Stimulated activated CD8-positive, alpha-beta memory T cell treated with anti-CD3 and anti-CD28 coated beads, Interleukin-4, amount 100 ng/mL, for 24 hours (primary cell): ENCODE data around the gene SRCIN1.
"Not testable (repeated sequence)": the region's sequence is repeated elsewhere in the genome, so short reads cannot be mapped to it uniquely, and the experiment has no call there.

Experiments
- DNase-seq: peaks from one replicate; pipeline ENCODE4 v3.0.0-alpha.2; 2020; ENCODE audit warnings: low read depth

The SRCIN1 gene

DNA sequence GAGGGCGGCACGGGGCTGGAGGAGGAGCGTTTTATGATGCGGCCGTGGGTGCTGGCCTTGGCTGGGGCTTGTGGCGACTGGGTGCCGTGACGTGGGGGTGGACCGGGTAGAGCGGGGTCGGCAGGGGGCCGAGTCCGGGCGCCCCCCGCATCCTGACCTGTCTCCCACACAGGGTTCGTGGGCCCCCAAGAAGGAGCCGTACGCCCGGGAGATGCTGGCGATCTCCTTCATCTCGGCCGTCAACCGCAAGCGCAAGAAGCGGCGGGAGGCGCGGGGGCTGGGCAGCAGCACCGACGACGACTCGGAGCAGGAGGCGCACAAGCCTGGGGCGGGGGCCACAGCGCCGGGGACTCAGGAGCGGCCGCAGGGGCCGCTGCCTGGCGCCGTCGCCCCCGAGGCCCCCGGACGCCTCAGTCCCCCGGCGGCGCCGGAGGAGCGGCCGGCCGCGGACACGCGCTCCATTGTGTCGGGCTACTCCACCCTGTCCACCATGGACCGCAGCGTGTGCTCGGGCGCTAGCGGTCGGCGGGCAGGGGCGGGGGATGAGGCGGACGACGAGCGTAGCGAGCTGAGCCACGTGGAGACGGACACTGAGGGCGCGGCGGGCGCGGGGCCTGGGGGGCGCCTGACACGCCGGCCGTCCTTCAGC is 95.9 kb downstream of the SRCIN1 start:
- no peak for DNase-seq

DNA sequence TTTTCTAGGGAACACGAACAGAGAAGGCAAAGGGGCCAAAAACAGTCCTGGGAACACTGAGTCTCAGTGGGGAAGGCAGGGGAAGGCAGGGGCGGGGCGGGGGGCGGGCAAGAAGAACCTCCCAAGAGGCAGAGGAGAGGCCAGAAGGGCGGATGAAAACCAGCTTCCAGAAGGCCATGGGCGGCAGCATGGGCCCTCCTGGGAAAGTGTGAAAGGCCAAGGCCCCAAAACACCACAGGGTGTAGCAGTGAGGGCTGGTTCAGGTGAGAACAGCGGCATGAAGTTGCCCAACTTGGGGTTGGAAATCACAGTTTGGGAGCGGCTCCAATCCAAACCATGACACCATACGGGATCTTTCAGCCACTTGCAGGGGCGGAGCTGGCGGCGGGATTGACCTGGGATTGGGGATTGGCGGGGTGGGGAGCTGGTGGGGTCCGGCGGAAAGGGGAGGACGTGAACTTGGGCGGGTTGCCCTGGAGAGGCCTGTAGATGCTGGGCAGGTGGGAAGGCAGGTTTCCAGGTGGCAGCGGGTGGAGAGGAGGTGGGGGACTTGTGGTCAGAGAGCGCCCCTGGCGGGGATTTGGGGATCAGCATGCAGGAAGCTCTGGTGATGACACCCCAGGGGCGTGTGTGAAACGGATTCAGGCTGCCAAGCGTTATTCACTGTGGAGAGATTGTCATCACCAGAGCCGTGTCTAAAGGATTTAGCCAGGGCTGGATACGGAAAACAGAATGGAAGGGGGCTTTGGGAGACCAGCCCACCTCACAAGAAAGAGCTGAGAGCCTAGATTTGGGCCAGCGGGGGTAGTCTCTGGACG is 96.6 kb downstream of the SRCIN1 start:
- DNase-seq, result peak; percentile 65

DNA sequence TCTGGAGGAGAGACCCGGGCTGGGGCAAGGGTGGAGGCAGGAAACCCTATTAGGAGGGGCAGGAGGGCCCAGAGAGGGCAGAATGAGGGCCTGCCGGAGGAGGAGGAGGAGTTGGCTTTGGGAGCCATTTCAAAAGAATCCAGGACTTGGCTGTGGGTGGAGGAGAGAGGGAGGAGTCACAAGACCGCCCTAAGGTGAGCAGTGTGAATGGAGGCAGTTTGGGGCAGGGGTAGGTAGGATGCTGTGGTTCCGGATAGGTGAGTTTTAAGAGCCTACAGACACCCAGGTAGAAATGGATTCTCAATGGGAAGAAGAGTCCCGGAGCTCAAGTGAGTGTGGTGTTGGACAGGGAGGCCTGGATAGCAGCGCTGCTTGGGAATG is 97.2 kb downstream of the SRCIN1 start:
- no peak for DNase-seq

DNA sequence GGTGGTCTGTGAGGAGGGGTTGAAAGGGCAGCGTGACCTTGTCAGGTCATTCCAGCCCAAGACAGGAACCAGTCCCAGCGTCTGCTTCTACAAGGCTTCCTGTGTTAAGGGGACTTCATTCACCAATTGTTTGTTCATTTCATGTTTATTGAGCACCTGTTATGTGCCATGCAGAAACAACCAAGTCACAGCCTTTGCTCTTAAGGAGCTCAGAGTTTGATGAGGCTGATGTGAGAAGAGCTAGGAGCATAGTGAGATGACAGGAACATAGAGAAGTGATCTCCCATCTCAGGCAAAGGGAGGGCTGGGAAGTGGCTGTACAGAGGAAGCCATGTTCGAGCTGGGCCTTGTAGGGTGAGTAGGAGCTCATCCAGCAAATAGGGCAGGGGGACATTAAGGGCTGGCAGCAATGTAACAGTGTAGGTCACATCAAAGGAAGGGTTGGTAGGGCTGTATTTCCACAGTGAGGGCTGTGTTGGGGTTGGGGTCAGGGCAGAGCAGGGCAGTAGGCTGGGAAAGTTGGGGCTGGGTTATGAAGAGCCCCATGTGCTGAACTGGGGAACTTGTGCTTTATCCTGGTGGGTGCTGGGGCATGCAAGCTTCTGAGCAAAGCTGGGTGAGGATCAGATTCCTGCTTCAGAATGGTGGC is 97.7 kb downstream of the SRCIN1 start:
- no peak for DNase-seq

DNA sequence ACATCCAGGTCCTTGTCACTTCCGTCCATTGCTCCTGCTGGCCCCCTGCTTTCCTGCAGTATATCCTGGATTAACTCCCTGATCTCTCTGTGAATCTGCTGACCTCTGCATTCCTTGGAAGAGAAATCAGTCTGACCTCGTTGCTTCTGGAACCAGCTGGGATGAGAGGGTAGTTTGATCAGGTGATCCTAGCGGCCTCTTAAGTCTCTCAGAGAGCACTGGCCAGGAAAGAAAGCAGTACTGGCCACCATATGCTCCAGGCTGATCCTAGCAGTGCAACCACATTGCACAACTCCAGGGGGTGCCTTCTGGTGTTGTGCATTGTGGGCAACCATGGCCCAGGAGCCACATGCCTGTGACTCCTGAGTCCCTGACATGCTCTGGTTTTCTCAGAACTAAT is 98.3 kb downstream of the SRCIN1 start:
- no peak for DNase-seq

DNA sequence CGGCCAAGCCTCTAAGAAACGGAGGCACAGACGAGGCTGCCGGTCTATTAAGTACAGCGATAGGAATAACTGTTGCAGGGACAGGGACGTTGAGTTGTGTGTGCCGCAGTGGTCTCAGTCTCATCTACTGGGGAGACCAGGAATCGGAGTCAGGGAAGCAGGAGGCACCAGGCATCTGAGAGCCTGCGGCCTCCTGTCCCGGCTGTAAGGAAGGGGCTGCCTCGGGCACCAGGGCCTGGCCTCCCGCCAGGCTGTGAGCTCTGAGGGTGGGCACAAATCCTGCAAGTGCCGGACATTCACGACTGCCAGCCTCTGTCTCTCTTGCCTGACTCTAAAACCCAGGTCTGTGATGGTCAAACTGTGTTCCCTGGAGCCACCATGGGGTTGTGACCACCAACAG is 101.5 kb downstream of the SRCIN1 start:
- DNase-seq, result no peak

DNA sequence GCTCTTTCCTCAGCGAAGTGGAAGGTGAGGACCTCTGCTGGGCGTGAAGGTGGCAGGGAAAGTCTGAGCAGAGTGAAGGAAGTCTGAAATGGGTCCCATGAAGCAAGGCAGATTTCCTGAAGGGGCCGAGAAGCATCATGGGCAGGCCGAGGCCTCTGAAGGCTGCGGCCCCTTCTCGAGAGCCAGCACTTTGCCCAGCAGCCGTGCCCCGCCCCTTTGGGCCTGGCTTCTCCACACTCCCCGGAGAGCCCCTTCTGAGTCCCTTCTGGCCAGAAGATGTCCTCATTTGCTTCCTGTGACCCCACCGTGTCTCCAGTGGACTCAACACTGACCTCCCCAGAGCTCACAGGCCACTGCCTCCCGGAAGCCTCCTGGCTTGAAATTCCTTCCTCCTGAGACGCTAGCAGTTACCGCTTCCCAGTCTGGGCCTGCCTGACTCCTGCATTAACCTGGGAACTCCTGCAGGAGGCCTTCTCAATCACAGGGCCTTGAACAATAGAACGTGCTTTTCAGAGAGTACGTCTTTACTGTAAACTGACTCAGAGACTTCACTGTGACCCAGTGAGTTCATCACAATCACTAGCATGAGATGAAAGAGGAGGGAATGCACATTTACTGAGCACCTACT is 102.4 kb downstream of the SRCIN1 start:
- not testable (repeated sequence) for DNase-seq

DNA sequence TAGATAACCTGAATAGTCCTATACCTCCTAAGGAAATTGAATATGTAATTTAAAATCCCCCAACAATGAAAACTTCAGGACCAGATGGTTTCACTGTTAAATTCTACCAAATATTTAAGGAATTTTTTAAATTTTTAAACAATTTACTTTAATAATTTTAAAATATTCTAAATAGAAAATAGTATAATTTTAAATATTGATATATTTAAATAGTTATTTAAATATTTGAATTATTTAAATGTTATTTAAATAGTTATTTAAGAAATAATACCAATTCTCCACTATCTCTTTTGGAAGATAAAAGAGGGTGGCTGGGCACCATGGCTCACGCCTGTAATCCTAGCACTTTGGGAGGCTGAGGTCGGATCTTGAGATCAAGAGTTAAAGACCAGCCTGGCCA is 104.0 kb downstream of the SRCIN1 start:
- not testable (repeated sequence) for DNase-seq

DNA sequence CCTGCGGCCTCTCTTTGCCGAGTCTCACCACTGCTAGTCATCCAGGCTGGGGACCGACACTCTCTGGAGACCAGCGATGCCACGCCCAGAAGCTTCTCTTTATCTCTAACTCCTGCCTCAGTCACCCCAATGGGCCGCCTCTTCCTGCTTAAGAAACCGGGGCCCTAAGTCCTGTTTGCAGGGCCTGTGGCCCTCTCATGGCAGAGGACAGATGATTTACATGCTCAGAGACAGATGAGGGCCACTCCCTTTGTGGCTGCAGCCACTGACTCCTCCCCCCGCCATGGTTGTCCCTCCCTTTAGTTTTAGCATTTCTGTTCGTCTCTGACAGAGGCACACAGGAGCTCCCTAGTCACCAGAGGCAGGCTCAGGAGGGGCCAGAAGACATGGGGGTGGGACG is 106.5 kb downstream of the SRCIN1 start:
- DNase-seq, result not testable (repeated sequence)

DNA sequence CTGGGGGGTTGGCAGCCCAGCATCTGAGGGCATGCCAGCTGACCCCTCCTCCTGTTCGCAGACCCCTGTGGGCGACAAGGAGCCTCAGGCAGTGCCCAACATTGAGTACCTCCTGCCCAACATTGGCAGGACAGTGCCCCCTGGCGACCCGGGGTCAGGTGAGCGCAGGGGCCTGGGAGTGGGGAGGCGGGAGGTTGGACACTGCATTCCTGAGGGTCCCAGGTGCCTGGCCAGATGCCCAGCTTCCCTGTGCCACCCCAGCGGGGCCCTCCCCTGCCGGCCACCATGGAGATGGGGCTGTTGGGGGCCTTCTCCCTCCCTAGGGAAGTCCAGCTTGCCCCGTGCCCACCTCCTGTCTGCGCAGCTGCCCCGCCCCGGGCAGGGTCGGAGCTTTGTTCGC is 107.4 kb downstream of the SRCIN1 start:
- DNase-seq, result no peak

DNA sequence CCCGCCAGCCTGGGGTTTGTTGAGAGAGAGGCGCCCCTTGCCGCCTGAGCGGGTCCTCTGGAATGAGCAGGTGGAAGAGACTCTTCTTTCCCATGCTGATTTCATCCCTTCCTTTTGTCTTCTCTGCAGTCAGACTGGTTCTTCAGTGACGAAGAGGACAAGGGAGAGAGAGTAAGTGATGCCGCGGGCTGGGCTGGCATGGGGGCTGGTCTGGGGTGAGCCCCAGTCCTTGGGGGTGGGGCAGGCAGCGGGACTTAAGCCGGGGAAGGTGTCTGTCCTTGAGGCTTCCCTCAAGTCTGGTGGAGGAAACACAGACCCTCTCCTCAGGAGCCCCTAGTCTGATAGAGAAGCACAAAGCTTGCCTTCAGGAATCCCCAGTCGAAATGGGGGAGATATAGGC is 108.1 kb downstream of the SRCIN1 start:
- DNase-seq, result not testable (repeated sequence)

DNA sequence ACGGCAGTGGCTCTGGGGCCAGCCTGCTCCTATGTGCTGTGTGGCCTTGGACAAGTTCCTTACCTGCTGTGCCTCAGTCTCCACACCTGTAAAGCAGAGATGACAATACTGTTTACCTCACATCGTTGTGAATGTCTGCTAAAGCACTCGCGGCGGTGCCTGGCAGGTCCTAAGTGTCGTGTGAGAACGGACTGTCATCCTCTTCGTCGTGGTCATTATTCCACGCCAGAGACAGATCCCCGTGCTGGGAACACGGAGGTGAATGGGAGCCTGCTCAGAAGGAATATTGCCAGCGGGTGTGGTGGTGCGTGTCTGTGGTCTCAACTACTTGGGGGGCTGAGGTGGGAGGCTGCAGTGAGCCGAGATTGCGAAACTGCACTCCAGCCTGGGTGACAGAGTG is 111.6 kb downstream of the SRCIN1 start:
- DNase-seq, result not testable (repeated sequence)

DNA sequence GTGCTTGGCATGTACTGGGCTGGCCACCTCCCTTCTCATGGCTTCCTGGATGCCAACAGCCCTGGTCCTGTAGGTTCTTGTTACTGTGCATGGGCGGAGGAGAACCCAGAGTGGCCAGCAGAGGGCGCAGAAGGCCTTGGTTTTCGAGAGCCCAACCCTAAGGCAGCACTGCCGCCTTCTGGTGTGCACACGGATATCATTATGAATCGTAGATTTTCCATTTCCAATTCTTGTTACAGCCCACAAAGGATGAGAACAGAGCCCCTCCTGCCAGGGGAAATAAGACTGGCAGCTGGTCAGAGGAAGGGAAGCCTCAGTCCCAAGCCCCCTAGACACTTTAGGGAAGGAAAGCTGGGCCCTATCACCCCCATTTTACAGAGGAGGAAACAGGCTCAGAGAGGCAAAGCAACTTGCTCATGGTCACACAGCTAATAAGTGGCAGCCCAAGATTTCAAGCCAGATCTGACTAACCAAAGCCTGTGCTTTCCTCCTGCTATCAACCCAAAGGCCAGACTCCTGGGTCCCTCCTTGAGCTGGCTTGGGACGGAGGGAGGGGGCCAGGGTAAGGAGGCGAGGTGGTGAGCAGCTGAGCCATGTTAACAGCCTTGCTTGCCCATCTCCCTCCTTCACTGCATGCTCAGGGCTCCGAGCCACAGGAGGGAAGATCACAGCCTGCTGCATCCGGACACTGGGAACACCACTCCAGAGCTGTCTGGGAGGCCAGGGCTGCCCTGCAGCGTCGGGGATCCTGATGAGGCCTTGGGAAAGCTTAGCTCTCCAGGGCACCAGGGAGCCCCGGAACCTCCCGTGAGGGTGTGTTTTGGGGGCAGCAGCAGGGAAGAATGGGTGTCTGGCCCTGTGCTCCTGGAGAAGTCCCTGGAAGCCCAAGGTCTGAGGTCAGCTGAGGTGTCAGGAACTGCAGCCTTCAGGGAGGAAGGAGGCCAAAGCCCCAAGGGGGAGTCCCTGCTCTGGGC is 113.4 kb downstream of the SRCIN1 start:
- peak; percentile 88 for DNase-seq

DNA sequence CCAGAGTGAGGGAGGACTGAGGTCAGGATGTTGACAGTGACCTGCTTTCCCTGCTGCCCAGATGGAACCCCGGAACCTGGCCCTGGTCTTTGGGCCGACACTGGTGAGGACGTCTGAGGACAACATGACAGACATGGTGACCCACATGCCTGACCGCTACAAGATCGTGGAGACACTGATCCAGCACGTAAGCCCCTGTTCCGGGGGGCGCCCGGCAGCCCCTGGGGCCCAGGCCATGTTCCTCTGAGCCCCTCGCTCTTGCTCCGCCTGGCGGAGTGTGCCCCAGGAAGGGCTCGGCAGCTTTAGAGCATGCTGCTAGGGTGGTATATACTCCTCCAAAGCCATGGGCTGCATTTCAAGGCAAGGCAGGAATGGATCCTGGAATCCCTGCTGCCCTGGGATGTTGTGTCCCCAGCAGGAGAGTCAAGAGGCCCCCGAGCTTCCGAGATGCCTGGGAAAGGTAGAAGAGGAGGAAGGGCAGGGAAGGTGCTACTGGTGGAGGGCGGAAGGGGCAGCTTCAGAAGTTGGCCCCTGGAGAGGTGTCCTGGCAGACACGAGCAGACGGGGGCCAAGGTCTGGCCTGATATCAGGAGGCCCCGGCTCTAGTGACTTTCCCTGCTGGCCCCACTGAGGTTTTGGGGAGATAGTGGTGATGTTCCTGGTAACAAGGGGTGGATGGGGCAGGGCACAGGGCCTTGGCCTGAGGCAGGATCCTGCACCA is 114.2 kb downstream of the SRCIN1 start:
- DNase-seq, result not testable (repeated sequence)

DNA sequence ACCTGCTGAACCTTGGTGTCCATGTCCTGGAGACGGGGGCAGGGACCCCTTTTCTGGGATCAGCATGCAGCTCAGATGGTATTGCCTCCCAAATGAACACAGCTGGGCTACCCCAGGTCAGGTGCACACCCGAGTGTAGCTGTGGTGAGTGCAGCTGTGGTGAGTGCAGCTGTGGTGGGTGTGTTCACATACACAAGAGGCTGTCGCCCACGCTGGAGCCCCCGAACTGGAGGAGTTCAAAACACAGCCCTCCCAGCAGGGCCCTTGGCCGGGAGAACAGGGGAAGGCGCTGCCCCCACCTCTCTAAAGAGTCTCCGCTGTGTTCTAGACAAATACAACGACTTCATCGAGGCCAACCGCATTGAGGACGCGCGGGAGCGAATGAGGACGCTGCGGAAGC is 116.0 kb downstream of the SRCIN1 start:
- not testable (repeated sequence) for DNase-seq

DNA sequence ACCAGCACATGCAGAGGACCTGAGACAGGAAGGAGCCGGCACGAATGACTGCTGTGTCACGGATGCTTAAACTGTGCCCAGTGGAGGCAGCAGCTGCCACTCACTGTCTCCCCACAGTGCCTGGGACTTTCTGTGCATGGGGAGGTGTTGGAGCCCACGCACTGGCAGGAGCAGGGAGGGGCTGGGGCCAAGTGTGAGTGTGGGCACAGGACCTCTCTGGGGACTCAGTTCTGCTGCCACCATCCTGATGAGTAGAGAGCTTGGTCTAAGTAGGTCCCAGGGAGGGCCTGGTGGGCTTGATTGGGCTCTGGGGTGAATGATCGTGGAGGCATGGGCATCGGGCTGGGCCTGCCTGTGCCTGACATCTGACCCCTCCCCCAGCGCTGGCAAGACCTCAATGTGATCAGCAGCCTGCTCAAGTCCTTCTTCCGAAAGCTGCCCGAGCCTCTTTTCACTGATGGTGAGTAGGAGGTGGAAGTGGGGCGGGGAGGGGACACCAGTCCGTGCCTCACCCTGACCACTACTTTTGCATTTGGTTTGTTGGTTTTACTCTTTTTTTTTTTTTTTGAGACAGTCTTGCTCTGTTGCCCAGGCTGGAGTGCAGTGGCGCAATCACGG is 120.0 kb downstream of the SRCIN1 start:
- DNase-seq, result peak; percentile 9

DNA sequence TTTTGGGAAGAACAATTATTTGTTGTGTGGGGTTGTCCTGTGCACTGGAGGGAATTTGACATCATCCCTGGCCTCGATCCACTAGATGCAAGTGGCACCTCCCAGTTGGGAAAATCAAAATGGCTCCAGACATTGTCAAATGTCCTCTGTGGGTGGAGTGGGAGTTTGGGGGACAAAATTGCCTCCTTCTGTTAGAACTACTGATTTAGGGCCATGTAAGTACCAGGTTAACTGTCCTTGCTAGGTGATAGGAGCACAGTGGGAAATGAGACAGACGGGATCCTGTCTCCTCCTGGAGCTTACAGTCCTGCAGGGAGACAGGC is 120.6 kb downstream of the SRCIN1 start:
- DNase-seq, result no peak

DNA sequence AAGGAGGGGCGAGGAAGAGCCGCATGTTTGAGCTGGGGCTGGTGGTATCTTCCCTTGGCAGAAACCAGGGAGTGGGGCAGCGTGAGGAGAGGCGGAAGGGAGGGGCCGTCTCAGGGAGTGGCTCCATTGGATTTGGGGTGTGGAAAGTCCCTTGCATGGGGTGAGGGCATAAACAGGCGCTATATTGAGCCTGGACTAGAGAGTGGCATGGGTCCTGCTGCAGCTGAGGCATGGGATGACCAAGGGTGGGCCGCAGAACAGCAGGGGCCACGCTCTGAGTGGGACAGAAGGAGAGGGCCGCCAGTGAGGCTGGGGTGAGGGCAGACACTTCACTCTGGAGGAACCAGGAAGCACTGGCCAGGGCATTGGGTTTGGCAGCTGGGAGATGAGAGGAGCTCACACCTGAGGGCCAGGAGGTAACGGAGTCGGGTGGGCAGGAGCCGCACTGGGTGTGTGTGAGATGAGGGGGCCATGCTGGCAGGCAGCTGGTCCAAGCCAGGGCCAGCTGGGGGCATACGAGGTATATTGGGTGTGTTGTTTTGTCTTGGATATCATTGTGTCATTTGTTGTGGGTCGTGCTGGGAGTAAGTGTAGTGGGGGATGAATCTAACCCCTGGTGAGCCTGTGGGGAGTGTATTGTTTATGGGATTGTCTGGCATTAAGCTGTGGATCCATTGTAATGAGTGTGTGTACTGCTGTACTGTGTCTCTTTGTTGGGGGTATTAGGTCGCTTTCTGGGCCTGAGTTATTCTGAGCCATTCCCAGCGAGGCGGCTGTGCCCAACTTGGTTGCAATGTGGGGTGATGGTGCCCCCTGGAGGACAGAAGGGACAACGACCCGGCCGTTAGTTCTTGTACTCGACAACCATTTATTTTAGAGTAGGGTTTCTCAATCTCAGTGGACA is 121.3 kb downstream of the SRCIN1 start:
- DNase-seq, result peak; percentile 47

DNA sequence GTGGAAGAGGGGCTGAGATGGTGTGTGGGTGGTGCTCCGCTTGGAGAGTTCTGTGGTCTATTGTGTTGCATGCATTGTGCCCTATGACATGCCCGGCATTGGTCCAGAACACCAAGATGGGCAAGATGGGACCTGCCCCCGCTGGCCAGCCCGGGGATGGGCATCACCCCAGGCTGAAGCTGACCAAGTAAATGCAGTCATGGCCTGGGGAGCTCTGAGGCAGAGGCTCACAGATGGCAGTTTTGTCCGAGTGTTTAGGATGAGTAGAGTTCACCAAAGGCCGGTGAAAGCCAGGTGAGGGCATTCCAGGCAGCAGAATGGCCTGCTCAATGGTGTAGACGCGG is 123.1 kb downstream of the SRCIN1 start:
- DNase-seq, result not testable (repeated sequence)
